ENCODE results near the gene PLEKHO2. TPM values are rescaled to one million over a fixed set of nuclear protein-coding genes. Genes with fewer than 3 reads are reported as not detected.
A peak's percentile ranks its signal among the peaks of the same experiment; 100 is the strongest.

The PLEKHO2 gene
- total and polyA plus RNA-seq, 2 of the 13 experiments (the other 11 are each of a cell fraction or from before 2014, with no cell fraction given): 3.8 to 4.8 TPM

DNA sequence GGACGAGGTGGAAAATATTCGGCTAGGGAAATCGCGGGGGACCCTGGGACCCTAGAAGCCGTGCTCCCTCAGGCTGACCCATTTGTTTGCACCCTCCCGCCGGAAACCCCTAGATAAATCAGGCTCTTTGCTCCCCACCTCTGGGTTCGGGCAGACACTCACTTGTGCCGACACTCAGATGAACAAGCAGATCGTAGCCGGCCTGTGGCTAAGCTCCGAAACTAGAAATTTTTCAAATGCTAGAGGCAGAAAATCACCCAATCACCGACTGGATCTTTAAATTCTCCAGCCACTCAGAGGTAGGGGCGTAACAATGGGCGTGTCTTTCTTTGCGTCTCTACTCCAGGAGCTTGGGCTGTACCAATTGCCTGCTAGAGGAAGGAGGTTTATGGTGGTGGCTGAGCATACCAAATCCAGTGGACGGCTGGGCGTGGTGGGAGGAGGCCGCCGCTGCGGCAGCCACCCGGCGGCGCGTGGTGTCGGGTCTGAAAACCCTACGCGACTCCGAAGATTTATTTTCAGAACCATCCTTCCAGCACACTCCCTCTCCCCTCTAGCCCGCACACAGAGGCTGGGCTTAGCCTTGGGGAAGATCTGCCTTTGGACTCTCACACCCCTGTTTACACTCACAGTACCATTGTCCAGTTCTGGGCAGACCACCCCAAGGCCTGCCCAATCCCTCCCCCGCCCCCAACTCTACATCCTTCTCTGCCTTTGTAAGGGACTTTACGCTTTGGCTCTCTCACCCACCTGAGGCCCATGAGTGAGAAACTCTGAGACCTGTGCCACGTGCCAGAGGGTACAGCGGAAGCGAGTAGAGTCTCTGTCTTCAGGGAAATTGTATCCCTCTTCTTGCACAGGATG lies 16.1 kb upstream of the PLEKHO2 start, which contains the start of gene PIF1 (continued):
- TF ChIP-seq, protein P1, sequence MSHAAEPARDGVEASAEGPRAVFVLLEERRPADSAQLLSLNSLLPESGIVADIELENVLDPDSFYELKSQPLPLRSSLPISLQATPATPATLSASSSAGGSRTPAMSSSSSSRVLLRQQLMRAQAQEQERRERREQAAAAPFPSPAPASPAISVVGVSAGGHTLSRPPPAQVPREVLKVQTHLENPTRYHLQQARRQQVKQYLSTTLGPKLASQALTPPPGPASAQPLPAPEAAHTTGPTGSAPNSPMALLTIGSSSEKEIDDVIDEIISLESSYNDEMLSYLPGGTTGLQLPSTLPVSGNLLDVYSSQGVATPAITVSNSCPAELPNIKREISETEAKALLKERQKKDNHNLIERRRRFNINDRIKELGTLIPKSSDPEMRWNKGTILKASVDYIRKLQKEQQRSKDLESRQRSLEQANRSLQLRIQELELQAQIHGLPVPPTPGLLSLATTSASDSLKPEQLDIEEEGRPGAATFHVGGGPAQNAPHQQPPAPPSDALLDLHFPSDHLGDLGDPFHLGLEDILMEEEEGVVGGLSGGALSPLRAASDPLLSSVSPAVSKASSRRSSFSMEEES (CRISPR knock-in tag; IDR thresholded peaks at IDR 0.05): 0 out of 2 replicates have a peak, but pooled peaks have one; percentile 45
- TF ChIP-seq, protein P2, sequence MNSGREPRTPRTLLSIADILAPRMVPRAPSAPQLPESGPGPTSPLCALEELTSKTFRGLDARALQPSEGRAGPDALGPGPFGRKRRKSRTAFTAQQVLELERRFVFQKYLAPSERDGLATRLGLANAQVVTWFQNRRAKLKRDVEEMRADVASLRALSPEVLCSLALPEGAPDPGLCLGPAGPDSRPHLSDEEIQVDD (CRISPR knock-in tag; IDR thresholded peaks at IDR 0.05; ENCODE audit: borderline replicate concordance): 0 out of 2 replicates have a peak, but pooled peaks have one; percentile 45
- TF ChIP-seq SIN3A (IDR thresholded peaks at IDR 0.05; ENCODE audit: borderline replicate concordance, low read depth, low read length) (peak; percentile 98), ARNT2 (CRISPR knock-in tag; IDR thresholded peaks at IDR 0.05; ENCODE audit: low read depth) (peak; percentile 81), MATR3 (CRISPR knock-in tag; IDR thresholded peaks at IDR 0.05) (no peak), ZMAT3 (CRISPR knock-in tag; conservative IDR thresholded peaks at IDR 0.05) (peak; percentile 81; the same call in 1 of the 2 replicates), ZMYM3 (CRISPR knock-in tag; IDR thresholded peaks at IDR 0.05) (no peak), ZNF124 (CRISPR knock-in tag; IDR thresholded peaks at IDR 0.05) (peak; percentile 59), SPEN (CRISPR knock-in tag; IDR thresholded peaks at IDR 0.05; ENCODE audit: low read depth) (peak; percentile 74), U2AF2 (IDR thresholded peaks at IDR 0.05; ENCODE audit: low read depth, low read length) (no peak), SOX13 (IDR thresholded peaks at IDR 0.05) (no peak), SOX13 (CRISPR knock-in tag; conservative IDR thresholded peaks at IDR 0.05 in 1 of 2, IDR thresholded peaks at IDR 0.05 in 1 of 2) (peak in 1 of 2 experiments; percentile 70; a peak in 2 of 4 replicates), GATAD1 (CRISPR knock-in tag; IDR thresholded peaks at IDR 0.05) (no peak; the same call in none of the 2 replicates), ARNTL (CRISPR knock-in tag; IDR thresholded peaks at IDR 0.05) (peak; percentile 19; the same call in 1 of the 2 replicates), FOXM1 (CRISPR knock-in tag; IDR thresholded peaks at IDR 0.05) (peak; percentile 79; the same call in 1 of the 2 replicates)
- TF ChIP-seq, protein P3, sequence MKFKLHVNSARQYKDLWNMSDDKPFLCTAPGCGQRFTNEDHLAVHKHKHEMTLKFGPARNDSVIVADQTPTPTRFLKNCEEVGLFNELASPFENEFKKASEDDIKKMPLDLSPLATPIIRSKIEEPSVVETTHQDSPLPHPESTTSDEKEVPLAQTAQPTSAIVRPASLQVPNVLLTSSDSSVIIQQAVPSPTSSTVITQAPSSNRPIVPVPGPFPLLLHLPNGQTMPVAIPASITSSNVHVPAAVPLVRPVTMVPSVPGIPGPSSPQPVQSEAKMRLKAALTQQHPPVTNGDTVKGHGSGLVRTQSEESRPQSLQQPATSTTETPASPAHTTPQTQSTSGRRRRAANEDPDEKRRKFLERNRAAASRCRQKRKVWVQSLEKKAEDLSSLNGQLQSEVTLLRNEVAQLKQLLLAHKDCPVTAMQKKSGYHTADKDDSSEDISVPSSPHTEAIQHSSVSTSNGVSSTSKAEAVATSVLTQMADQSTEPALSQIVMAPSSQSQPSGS (CRISPR knock-in tag; IDR thresholded peaks at IDR 0.05): peak; percentile 64
- TF ChIP-seq, protein P4, sequence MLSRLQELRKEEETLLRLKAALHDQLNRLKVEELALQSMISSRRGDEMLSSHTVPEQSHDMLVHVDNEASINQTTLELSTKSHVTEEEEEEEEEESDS (CRISPR knock-in tag; IDR thresholded peaks at IDR 0.05; ENCODE audit: borderline replicate concordance): no peak
- TF ChIP-seq, protein P5, sequence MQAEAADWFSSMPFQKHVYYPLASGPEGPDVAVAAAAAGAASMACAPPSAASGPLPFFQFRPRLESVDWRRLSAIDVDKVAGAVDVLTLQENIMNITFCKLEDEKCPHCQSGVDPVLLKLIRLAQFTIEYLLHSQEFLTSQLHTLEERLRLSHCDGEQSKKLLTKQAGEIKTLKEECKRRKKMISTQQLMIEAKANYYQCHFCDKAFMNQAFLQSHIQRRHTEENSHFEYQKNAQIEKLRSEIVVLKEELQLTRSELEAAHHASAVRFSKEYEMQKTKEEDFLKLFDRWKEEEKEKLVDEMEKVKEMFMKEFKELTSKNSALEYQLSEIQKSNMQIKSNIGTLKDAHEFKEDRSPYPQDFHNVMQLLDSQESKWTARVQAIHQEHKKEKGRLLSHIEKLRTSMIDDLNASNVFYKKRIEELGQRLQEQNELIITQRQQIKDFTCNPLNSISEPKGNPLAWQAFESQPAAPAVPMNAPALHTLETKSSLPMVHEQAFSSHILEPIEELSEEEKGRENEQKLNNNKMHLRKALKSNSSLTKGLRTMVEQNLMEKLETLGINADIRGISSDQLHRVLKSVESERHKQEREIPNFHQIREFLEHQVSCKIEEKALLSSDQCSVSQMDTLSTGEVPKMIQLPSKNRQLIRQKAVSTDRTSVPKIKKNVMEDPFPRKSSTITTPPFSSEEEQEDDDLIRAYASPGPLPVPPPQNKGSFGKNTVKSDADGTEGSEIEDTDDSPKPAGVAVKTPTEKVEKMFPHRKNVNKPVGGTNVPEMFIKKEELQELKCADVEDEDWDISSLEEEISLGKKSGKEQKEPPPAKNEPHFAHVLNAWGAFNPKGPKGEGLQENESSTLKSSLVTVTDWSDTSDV (CRISPR knock-in tag; IDR thresholded peaks at IDR 0.05): no peak
- TF ChIP-seq, protein P6, sequence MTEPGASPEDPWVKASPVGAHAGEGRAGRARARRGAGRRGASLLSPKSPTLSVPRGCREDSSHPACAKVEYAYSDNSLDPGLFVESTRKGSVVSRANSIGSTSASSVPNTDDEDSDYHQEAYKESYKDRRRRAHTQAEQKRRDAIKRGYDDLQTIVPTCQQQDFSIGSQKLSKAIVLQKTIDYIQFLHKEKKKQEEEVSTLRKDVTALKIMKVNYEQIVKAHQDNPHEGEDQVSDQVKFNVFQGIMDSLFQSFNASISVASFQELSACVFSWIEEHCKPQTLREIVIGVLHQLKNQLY (CRISPR knock-in tag; IDR thresholded peaks at IDR 0.05): peak; percentile 45
- TF ChIP-seq, protein P7, sequence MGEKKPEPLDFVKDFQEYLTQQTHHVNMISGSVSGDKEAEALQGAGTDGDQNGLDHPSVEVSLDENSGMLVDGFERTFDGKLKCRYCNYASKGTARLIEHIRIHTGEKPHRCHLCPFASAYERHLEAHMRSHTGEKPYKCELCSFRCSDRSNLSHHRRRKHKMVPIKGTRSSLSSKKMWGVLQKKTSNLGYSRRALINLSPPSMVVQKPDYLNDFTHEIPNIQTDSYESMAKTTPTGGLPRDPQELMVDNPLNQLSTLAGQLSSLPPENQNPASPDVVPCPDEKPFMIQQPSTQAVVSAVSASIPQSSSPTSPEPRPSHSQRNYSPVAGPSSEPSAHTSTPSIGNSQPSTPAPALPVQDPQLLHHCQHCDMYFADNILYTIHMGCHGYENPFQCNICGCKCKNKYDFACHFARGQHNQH (CRISPR knock-in tag; IDR thresholded peaks at IDR 0.05): peak; percentile 79
